Stimulated activated CD4-positive, alpha-beta T cell treated with anti-CD3 and anti-CD28 coated beads, Interleukin-4, amount 100 ng/mL, for 24 hours (primary cell): ENCODE data around the gene CORO2B.

ENCODE experiments used
- DNase-seq: peaks from one replicate; pipeline ENCODE4 v3.0.0-alpha.2; 2020

Gene CORO2B

GRCh38 chr15:68574629-68575028 is 4.2 kb upstream of the CORO2B start:
- no peak for DNase-seq

- no peak for DNase-seq
These were observed 2.4 kb upstream of the CORO2B start for GRCh38 chr15:68576235-68576892.

GRCh38 chr15:68578175-68578979 is 416 bp upstream of the CORO2B start:
- DNase-seq: peak; percentile 20

- no peak for DNase-seq
These were observed 1.5 kb downstream of the CORO2B start for GRCh38 chr15:68580026-68580882.

GRCh38 chr15:68580883-68581155 is 2.0 kb downstream of the CORO2B start:
- no peak for DNase-seq

- DNase-seq: no peak
These were observed 2.9 kb downstream of the CORO2B start for GRCh38 chr15:68581725-68582124.

GRCh38 chr15:68582236-68582635 is 3.4 kb downstream of the CORO2B start:
- DNase-seq: no peak

- DNase-seq: no peak
These were observed 4.1 kb downstream of the CORO2B start for GRCh38 chr15:68582864-68583263.

- no peak for DNase-seq
These were observed 4.5 kb downstream of the CORO2B start for GRCh38 chr15:68583321-68583720.

- no peak for DNase-seq
These were observed 5.4 kb downstream of the CORO2B start for GRCh38 chr15:68583936-68584755.

- no peak for DNase-seq
These were observed 6.2 kb downstream of the CORO2B start for GRCh38 chr15:68584756-68585573.

GRCh38 chr15:68585574-68586273 is 6.9 kb downstream of the CORO2B start:
- DNase-seq: no peak

- no peak for DNase-seq
These were observed 7.6 kb downstream of the CORO2B start for GRCh38 chr15:68586274-68586961.

GRCh38 chr15:68587769-68588385 is 9.1 kb downstream of the CORO2B start:
- no peak for DNase-seq

- DNase-seq: no peak
These were observed 10.3 kb downstream of the CORO2B start for GRCh38 chr15:68589053-68589452.

GRCh38 chr15:68589783-68590710 is 11.3 kb downstream of the CORO2B start:
- no peak for DNase-seq

- DNase-seq: no peak
These were observed 12.1 kb downstream of the CORO2B start for GRCh38 chr15:68590721-68591389.

GRCh38 chr15:68592054-68592453 is 13.3 kb downstream of the CORO2B start:
- DNase-seq: no peak
